Neural crest cell (in vitro differentiated cells): ENCODE results near the gene HS3ST6. TPM values are rescaled to one million over a fixed set of nuclear protein-coding genes. Genes with fewer than 3 reads are reported as not detected.

Source experiments
- DNase-seq: peaks from one replicate; pipeline ENCODE4 v3.0.0; 2021; ENCODE audit warnings: low read depth, mixed read lengths, low spot score
- H3K27ac Mint-ChIP-seq: one replicate; pipeline ENCODE4 v1.8.0; 2021; ENCODE audit warnings: mild to moderate bottlenecking, mixed read lengths; ENCODE audit not compliant: unreplicated experiment
- H3K27me3 Mint-ChIP-seq: 2 replicates; pipeline ENCODE4 v1.8.0; 2021; ENCODE audit warnings: low read depth, mild to moderate bottlenecking, mixed read lengths
- H3K36me3 Mint-ChIP-seq: 2 replicates; pipeline ENCODE4 v1.8.0; 2021; ENCODE audit warnings: low read depth, mild to moderate bottlenecking, mixed read lengths
- H3K4me1 Mint-ChIP-seq: 2 replicates; pipeline ENCODE4 v1.8.0; 2021; ENCODE audit warnings: mixed read lengths
- H3K4me3 Mint-ChIP-seq: one replicate; pipeline ENCODE4 v1.8.0; 2021; ENCODE audit warnings: mild to moderate bottlenecking, mixed read lengths
- H3K9me3 Mint-ChIP-seq: 2 replicates; pipeline ENCODE4 v1.8.0; 2021; ENCODE audit warnings: mixed read lengths
- total RNA-seq: library from RNA; stranded (reverse); gene quantifications from 2 replicates; pipeline ENCODE4 v1.2.1, GENCODE V29; 2021
- TF ChIP-seq, protein P1 (sequence below): fragments of 200-600 bp; sonication (generic); conservative IDR thresholded peaks from 2 replicates; pipeline ENCODE4 v1.5.0; 2021; ENCODE audit warnings: antibody characterized with exemption, mild to moderate bottlenecking

The HS3ST6 gene
- total RNA-seq, 1 donor from 2014 or later = not detected

DNA sequence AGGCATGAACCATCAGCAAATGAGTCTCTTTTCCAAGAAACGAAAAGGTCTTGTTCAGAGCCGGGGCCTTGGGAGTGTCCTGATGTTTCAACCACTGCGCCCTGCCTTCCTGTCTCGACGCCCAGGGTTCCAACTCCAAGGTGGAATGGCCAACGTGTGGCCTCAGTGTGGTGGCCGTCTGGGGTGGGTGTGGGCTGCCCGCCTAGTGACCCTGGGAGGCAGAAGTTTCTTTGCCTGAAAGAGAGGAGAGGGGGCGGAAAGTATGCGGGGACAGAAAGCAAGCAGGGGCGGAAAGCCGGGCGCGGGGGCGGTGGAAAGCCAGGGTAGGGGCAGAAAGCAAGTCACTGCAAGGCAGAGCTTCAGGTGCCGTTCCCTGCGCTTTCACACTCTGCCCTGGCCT, 20.7 kb upstream of the HS3ST6 start:
- DNase-seq = no peak
- Mint-ChIP-seq H3K27me3 (no peaks in the 10 kb centered on the region), H3K4me1 (peaks cover 10% of the 10 kb centered on the region), H3K4me3 (no peak overlapping the region), H3K36me3 (no peaks in the 10 kb centered on the region), H3K9me3 (no peaks in the 10 kb centered on the region), H3K27ac (no peak overlapping the region)
- TF ChIP-seq, protein P1, sequence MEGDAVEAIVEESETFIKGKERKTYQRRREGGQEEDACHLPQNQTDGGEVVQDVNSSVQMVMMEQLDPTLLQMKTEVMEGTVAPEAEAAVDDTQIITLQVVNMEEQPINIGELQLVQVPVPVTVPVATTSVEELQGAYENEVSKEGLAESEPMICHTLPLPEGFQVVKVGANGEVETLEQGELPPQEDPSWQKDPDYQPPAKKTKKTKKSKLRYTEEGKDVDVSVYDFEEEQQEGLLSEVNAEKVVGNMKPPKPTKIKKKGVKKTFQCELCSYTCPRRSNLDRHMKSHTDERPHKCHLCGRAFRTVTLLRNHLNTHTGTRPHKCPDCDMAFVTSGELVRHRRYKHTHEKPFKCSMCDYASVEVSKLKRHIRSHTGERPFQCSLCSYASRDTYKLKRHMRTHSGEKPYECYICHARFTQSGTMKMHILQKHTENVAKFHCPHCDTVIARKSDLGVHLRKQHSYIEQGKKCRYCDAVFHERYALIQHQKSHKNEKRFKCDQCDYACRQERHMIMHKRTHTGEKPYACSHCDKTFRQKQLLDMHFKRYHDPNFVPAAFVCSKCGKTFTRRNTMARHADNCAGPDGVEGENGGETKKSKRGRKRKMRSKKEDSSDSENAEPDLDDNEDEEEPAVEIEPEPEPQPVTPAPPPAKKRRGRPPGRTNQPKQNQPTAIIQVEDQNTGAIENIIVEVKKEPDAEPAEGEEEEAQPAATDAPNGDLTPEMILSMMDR = no peak

DNA sequence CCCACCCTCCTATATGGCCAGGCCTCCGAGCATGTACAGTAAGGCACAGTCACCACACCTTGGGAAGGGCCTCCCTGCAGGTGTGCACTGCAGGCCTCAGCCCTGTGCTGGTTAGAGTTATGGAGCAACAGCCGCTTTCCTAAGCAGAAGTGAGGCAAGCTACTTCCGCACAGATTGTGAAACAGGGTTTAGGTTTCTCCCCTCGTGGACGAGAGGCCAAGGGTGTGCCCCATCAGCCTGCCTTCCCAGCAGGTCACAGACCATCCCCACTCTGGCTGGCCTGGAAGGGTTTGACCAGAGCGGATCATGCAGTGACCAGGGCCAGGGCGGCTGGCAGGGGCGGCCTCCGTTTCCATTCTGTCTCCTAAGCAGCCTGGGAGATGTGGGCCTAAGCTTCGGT, 20.1 kb upstream of the HS3ST6 start:
- H3K27me3 Mint-ChIP-seq = no peaks in the 10 kb centered on the region
- H3K27ac Mint-ChIP-seq = no peak overlapping the region
- DNase-seq = no peak
- no peaks in the 10 kb centered on the region for H3K9me3 Mint-ChIP-seq
- TF ChIP-seq, protein P1 = no peak
- peaks cover 5% of the 10 kb centered on the region for H3K4me1 Mint-ChIP-seq
- H3K36me3 Mint-ChIP-seq = no peaks in the 10 kb centered on the region
- H3K4me3 Mint-ChIP-seq = no peak overlapping the region

DNA sequence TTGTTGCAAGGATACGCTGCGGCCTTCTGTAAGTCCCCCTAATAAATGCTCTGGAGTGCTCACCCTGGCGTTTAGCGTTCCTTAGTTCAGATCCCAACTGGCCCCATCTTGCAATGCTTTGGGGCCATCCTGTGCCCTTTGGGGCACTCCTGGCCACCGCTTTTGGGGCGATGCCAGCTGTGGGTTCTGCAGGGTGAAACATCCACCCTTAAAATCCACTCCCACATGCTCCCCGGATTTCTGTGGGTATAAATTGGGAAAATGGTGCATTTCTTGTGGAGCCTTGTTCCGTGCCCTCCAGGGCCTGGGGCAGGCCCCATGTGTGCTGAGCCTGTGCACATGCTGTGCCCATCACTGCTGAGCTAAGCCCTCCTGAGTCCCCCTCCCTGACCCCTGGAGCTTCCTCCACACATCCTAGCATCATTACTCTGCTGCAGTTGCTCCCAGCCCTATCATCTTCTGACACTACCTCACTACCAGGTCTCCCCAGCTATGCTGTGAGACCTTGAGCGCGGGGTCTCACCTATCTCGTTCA, 18.8 kb upstream of the HS3ST6 start:
- H3K4me3 Mint-ChIP-seq = no peak overlapping the region
- no peaks in the 10 kb centered on the region for H3K36me3 Mint-ChIP-seq
- no peaks in the 10 kb centered on the region for H3K9me3 Mint-ChIP-seq
- H3K4me1 Mint-ChIP-seq = peaks cover 5% of the 10 kb centered on the region
- DNase-seq = no peak
- no peaks in the 10 kb centered on the region for H3K27me3 Mint-ChIP-seq
- TF ChIP-seq, protein P1 = no peak
- H3K27ac Mint-ChIP-seq = peak overlapping the region; percentile 96

DNA sequence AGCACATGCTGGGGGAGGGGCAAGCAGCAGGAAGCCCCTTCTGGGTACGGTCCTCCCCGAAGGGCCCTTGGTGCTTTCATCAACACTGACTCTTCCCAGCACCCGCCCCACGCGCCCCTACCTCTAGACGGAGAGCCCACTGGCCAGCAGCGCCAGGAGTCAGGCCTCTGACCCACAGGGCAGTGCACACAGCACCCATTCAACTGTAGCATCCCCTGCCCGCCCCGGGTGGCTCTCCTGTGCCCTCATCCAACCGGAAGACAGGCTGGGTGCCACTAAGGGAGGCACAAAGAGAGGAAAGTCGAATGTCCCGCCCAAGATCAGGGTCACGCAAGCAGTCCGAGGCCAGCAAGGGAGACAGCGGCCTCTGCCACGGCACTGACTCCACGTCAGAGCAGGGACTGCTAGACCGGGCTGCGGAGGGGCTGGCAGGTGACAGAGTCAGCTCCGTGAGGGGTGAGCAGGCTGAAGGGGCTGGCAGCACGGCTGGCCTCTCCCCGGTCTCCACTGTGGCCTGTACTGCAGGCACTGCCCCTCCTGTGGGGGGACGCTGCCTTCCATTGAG, 15.0 kb upstream of the HS3ST6 start:
- Mint-ChIP-seq H3K36me3 (no peaks in the 10 kb centered on the region), H3K27ac (no peak overlapping the region), H3K27me3 (peaks cover 11% of the 10 kb centered on the region), H3K9me3 (no peaks in the 10 kb centered on the region), H3K4me1 (peaks cover 4% of the 10 kb centered on the region), H3K4me3 (peak overlapping the region; percentile 41)
- TF ChIP-seq, protein P1 = no peak
- DNase-seq = no peak

DNA sequence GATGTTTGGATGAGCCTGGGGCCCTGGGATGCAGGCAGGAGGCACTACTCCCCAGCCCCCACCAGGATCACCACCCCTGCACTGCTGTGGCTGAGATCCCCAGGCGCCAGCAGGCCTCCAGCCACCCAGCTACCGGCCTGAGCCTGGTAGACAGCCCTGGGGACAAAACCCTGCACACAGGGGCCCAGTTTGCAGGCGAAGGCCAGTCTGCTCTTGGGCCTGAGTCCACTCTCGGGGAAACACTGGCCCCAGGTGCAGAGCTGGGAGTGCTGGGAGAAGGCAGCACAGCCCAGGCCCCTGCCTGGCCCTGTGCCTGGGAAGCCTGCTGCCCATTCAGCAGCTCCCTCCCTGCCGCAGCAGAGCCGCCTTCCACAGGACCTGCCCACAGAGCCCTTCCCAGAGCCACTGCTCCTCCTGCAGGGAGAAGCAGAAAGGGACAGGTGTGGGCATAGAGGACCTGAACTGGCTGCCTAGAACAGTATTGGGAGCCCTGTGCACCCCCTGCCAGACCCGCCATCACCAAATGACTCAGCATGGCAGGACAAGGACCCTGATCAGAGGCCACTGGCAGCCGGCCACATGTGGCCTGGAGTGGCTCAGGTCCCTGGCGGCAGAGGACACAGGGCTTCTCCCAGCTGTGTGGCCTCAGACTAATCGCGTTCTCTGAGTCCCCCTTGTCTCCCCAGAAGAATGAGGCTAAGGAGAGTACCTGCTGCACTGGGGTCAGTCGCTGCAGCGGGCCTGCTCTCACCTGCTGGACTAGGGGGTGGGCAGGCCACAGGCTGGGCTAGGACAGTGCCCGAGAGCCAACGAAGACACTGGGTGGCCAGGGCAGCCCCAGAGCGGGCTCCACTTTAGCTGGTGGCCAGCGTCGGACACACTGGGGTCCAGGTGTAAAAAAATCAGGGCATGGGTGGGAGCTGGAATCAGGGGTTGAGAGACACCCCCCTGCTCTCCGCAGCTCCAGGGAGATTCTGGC, 14.1 kb upstream of the HS3ST6 start:
- TF ChIP-seq, protein P1 = no peak
- Mint-ChIP-seq H3K4me1 (peaks cover 7% of the 10 kb centered on the region), H3K36me3 (no peaks in the 10 kb centered on the region), H3K9me3 (no peaks in the 10 kb centered on the region), H3K27ac (no peak overlapping the region), H3K27me3 (peaks cover 11% of the 10 kb centered on the region), H3K4me3 (no peak overlapping the region)
- no peak for DNase-seq
